Upper lobe of left lung (tissue), 6 donors: ENCODE measurements around the gene KCNJ15. TPM values are rescaled to one million over a fixed set of nuclear protein-coding genes. Genes with fewer than 3 reads are reported as not detected.

Experiments
- ATAC-seq, 2 donors: fragments of 200-7000 bp; cut with Tn5 transposase; one replicate each; pipeline ENCODE4 v1.9.1; 2022; ENCODE audit warnings: mild to moderate bottlenecking in 2 of 2, moderate library complexity in 2 of 2; ENCODE audit not compliant: low FRiP score in 2 of 2
- DNase-seq, 2 donors: peaks; one replicate each; pipeline ENCODE4 v3.0.0-alpha.2; 2019 to 2020
- H3K27ac ChIP-seq, 4 donors: fragments of 200-600 bp; sonication (generic); one replicate each; pipeline ENCODE4 v1.5.1; 2016 to 2019
- H3K27me3 ChIP-seq, 4 donors: fragments of 200-600 bp; sonication (generic); one replicate each; pipeline ENCODE4 v1.5.1; 2017 to 2019
- H3K36me3 ChIP-seq, 4 donors: fragments of 200-600 bp; sonication (generic); one replicate each; pipeline ENCODE4 v1.5.1; 2016 to 2019
- H3K4me1 ChIP-seq, 4 donors: fragments of 200-600 bp; sonication (generic); one replicate each; pipeline ENCODE4 v1.5.1; 2018 to 2019
- H3K4me3 ChIP-seq, 4 donors: fragments of 200-600 bp; sonication (generic); one replicate each; pipeline ENCODE4 v1.5.1; 2017 to 2019; ENCODE audit warnings: mild to moderate bottlenecking in 2 of 4, moderate library complexity in 1 of 4
- H3K9me3 ChIP-seq, 4 donors: fragments of 200-600 bp; sonication (generic); one replicate each; pipeline ENCODE4 v1.5.1; 2018 to 2019
- EP300 ChIP-seq, 4 donors: sonication (generic); formaldehyde crosslinking; IDR thresholded peaks; one replicate each; pipeline ENCODE4 v1.5.1; 2017; ENCODE audit warnings: antibody characterized with exemption in 4 of 4, control low read depth in 2 of 4
- POLR2A ChIP-seq, 4 donors: fragments of 450-650 bp; IDR thresholded peaks; one replicate each; pipeline ENCODE4 v1.5.1; 2016 to 2017; ENCODE audit warnings: antibody characterized with exemption in 4 of 4, mild to moderate bottlenecking in 2 of 4
- POLR2AphosphoS5 ChIP-seq, 2 donors: sonication (generic); formaldehyde crosslinking; IDR thresholded peaks; one replicate each; pipeline ENCODE4 v1.5.1; 2017; ENCODE audit warnings: antibody characterized with exemption in 2 of 2
- WGBS, 2 donors: methylation state at CpG; one replicate each; pipeline ENCODE4 v1.1.5; 2017 to 2018; 5-methylcytosine and 5-hydroxymethylcytosine counted together
- total RNA-seq, 6 donors: library from RNA; depleted of rRNA in 4 of 6; stranded (reverse); fragments of >200 nt in 4 of 6; gene quantifications; one replicate each; pipeline versions ENCODE4 v1.1.0 to v1.2.1, GENCODE V29; 2016 to 2021
- TF ChIP-seq, protein P1 (sequence below), 6 experiments: fragments of 450-650 bp in 4 of 6; fragments of 200-600 bp in 2 of 6; sonication (generic) in 2 of 6; IDR thresholded peaks; one replicate each; pipeline ENCODE4 v1.5.1; 2016 to 2019; ENCODE audit warnings: antibody characterized with exemption in 6 of 6
- donor health status: DM: no; HTN: no; CAD: no; lungs with moderate emphysema.
- donor health status: DM: no; HTN: yes; CAD: no; lungs with severe emphysema.

The KCNJ15 gene
- total RNA-seq, 6 donors from 2014 or later, result 17.9 to 93.0 (median 48.6) TPM

DNA sequence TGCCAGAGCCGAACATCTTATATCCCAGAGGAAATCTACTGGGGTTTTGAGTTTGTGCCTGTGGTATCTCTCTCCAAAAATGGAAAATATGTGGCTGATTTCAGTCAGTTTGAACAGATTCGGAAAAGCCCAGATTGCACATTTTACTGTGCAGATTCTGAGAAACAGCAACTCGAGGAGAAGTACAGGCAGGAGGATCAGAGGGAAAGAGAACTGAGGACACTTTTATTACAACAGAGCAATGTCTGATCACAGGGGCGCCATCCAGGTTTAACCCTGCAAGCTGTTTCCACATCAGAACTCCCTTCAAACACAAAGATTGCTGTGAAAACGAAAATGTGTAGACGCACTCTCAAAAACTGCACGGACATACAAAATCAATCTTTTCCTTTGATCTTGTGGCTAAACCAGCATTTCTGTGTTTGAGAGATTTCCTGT, 43.4 kb downstream of the KCNJ15 start:
- DNase-seq, result no peak
- H3K36me3 ChIP-seq, result peaks cover 0 to 4% (median 0%) of the 10 kb centered on the region in 4 donors
- peak overlapping the region in 1 of 4 donors; percentile 55 for H3K27ac ChIP-seq
- ATAC-seq, result no peak
- no peaks in the 10 kb centered on the region for H3K27me3 ChIP-seq
- no peak for TF ChIP-seq POLR2AphosphoS5 (IDR thresholded peaks at IDR 0.05)
- TF ChIP-seq, protein P1, sequence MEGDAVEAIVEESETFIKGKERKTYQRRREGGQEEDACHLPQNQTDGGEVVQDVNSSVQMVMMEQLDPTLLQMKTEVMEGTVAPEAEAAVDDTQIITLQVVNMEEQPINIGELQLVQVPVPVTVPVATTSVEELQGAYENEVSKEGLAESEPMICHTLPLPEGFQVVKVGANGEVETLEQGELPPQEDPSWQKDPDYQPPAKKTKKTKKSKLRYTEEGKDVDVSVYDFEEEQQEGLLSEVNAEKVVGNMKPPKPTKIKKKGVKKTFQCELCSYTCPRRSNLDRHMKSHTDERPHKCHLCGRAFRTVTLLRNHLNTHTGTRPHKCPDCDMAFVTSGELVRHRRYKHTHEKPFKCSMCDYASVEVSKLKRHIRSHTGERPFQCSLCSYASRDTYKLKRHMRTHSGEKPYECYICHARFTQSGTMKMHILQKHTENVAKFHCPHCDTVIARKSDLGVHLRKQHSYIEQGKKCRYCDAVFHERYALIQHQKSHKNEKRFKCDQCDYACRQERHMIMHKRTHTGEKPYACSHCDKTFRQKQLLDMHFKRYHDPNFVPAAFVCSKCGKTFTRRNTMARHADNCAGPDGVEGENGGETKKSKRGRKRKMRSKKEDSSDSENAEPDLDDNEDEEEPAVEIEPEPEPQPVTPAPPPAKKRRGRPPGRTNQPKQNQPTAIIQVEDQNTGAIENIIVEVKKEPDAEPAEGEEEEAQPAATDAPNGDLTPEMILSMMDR (IDR thresholded peaks at IDR 0.05), result no peak
- no peak for TF ChIP-seq EP300 (IDR thresholded peaks at IDR 0.05)
- TF ChIP-seq POLR2A (IDR thresholded peaks at IDR 0.05), result no peak
- no peaks in the 10 kb centered on the region for H3K9me3 ChIP-seq
- 42 to 49% methylated on average over 7 of the region's 7 CpGs for WGBS, 2 donors
- peaks cover 26 to 42% (median 34%) of the 10 kb centered on the region in 4 donors for H3K4me1 ChIP-seq
- H3K4me3 ChIP-seq, result no peak overlapping the region

- peaks cover 20 to 39% (median 27%) of the 10 kb centered on the region in 4 donors for H3K4me1 ChIP-seq
- 86 to 90% methylated on average over 15 of the region's 15 CpGs for WGBS, 2 donors
- no peaks in the 10 kb centered on the region for H3K9me3 ChIP-seq
- peaks cover 0 to 4% (median 0%) of the 10 kb centered on the region in 4 donors for H3K36me3 ChIP-seq
- H3K27me3 ChIP-seq, result no peaks in the 10 kb centered on the region
- H3K4me3 ChIP-seq, result no peak overlapping the region
- DNase-seq (no peak), ATAC-seq (no peak)
- H3K27ac ChIP-seq, result peak overlapping the region in 1 of 4 donors; percentile 7
- TF ChIP-seq EP300 (IDR thresholded peaks at IDR 0.05) (no peak), POLR2A (IDR thresholded peaks at IDR 0.05) (no peak), POLR2AphosphoS5 (IDR thresholded peaks at IDR 0.05) (no peak)
- TF ChIP-seq, protein P1 (IDR thresholded peaks at IDR 0.05), result no peak
These were observed 44.8 kb downstream of the KCNJ15 start for GRCh38 chr21:38301321-38302214.

DNA sequence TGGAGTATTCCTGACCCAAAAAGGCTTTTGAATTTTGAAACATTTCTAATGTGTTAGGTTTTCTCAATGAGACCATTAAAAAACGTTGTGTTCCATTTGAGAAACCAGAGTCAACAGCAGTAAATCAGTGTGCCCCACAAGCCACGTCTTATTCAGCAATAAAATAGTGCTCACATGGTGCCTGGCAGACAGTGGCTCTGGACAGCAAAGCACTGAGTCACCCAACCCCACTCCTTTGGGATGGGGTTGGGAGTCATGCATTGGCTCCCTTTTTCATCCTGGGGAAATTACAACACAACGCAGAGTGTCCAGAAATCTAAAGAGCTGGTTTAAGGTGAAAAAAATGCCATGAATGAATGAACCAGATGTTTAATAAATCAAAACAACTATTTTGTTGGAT, 46.5 kb downstream of the KCNJ15 start:
- no peak overlapping the region for H3K27ac ChIP-seq
- ATAC-seq, result peak in 1 of 2 donors; percentile 90
- 70 to 74% methylated on average over 3 of the region's 3 CpGs for WGBS, 2 donors
- H3K36me3 ChIP-seq, result peaks cover 0 to 4% (median 0%) of the 10 kb centered on the region in 4 donors
- DNase-seq, result no peak
- H3K9me3 ChIP-seq, result no peaks in the 10 kb centered on the region
- TF ChIP-seq POLR2AphosphoS5 (IDR thresholded peaks at IDR 0.05), result peak in 1 of 2 donors; percentile 21
- TF ChIP-seq, protein P1 (IDR thresholded peaks at IDR 0.05), result no peak
- no peak overlapping the region for H3K4me3 ChIP-seq
- H3K27me3 ChIP-seq, result no peaks in the 10 kb centered on the region
- peaks cover 22 to 40% (median 31%) of the 10 kb centered on the region in 4 donors for H3K4me1 ChIP-seq

DNA sequence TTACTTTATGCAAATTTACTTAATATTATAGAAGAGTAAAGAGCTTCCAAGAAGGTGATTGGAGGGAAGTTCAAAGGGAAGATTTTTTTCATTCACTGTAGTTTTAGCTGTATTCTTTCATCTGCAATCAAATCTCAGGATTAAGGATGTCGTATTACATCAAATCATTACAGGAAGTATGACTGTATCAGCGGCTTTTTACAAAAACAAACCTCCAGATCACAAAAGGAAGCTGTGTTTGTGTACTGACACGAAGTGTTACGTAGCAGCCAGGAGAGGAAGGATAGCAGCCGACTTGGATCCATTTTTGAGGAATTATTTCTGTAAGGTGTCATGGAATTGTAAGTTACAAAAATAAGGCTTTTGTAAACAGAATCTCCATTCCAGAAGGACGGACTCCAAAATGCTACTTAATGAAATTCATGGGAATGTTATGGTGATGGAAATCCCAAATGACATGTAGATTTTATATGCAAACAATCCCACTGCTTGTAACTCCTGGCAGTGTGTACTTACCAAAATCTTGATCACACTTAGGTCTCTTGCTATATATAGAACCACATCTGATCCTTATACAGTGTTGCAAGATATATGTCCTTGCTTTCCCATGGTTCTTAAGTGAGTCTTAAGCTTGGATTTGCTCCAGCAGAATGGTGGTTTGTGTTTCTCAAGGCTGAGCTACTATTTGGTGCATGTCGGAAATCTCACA, 49.8 kb downstream of the KCNJ15 start:
- DNase-seq (no peak), ATAC-seq (peak in 1 of 2 donors; percentile 35)
- Histone ChIP-seq H3K27me3 (no peaks in the 10 kb centered on the region), H3K27ac (peak overlapping the region; percentile 11 to 67 (median 26)), H3K9me3 (no peaks in the 10 kb centered on the region), H3K36me3 (no peaks in the 10 kb centered on the region), H3K4me1 (peaks cover 30 to 47% (median 35%) of the 10 kb centered on the region in 4 donors), H3K4me3 (no peak overlapping the region)
- TF ChIP-seq EP300 (IDR thresholded peaks at IDR 0.05), result peak in 1 of 4 donors; percentile 2
- peak in 1 of 2 donors; percentile 10 for TF ChIP-seq POLR2AphosphoS5 (IDR thresholded peaks at IDR 0.05)
- TF ChIP-seq, protein P1 (IDR thresholded peaks at IDR 0.05), result no peak
- WGBS, 2 donors, result 12 to 14% methylated on average over 7 of the region's 7 CpGs
